CD4-positive, alpha-beta T cell treated with Interleukin-6 at 100 ng/mL for 8 hours (primary cell): Measurements from ENCODE around the gene EBLN2.
A peak's percentile ranks its signal among the peaks of the same experiment; 100 is the strongest.
"Not testable (repeated sequence)": the region's sequence is repeated elsewhere in the genome, so short reads cannot be mapped to it uniquely, and the experiment has no call there.

Experiments
- DNase-seq: peaks from one replicate; pipeline ENCODE4 v3.0.0-alpha.2; 2020; ENCODE audit warnings: mixed read lengths, low spot score

The EBLN2 gene

GRCh38 chr3:73060302-73060723 is 1.1 kb upstream of the EBLN2 start:
- no peak for DNase-seq

GRCh38 chr3:73066243-73066642 is 4.8 kb downstream of the EBLN2 start:
- not testable (repeated sequence) for DNase-seq

- DNase-seq = no peak
Measured at GRCh38 chr3:73068419-73068818, 7.0 kb downstream of the EBLN2 start.

GRCh38 chr3:73069187-73069586 is 7.7 kb downstream of the EBLN2 start:
- DNase-seq = no peak

GRCh38 chr3:73069775-73070444 is 8.5 kb downstream of the EBLN2 start:
- no peak for DNase-seq

- DNase-seq = no peak
Measured at GRCh38 chr3:73070675-73071575, 9.5 kb downstream of the EBLN2 start.

GRCh38 chr3:73071952-73072351 is 10.5 kb downstream of the EBLN2 start:
- DNase-seq = no peak

- no peak for DNase-seq
Measured at GRCh38 chr3:73072634-73073033, 11.2 kb downstream of the EBLN2 start.

GRCh38 chr3:73073091-73073707 is 11.7 kb downstream of the EBLN2 start:
- DNase-seq = no peak

GRCh38 chr3:73074781-73075180 is 13.3 kb downstream of the EBLN2 start:
- no peak for DNase-seq

- no peak for DNase-seq
Measured at GRCh38 chr3:73080216-73080966, 18.9 kb downstream of the EBLN2 start.

GRCh38 chr3:73081140-73081539 is 19.7 kb downstream of the EBLN2 start:
- no peak for DNase-seq

GRCh38 chr3:73084170-73084569 is 22.7 kb downstream of the EBLN2 start:
- no peak for DNase-seq

- peak; percentile 37 for DNase-seq
Measured at GRCh38 chr3:73086071-73086494, 24.6 kb downstream of the EBLN2 start.

- DNase-seq = no peak
Measured at GRCh38 chr3:73094129-73094528, 32.7 kb downstream of the EBLN2 start.

GRCh38 chr3:73094951-73095350 is 33.5 kb downstream of the EBLN2 start:
- no peak for DNase-seq

- no peak for DNase-seq
Measured at GRCh38 chr3:73096169-73096568, 34.7 kb downstream of the EBLN2 start.

GRCh38 chr3:73098026-73098425 is 36.6 kb downstream of the EBLN2 start:
- no peak for DNase-seq

- DNase-seq = no peak
Measured at GRCh38 chr3:73098873-73099272, 37.4 kb downstream of the EBLN2 start.

- DNase-seq = peak; percentile 66
Measured at GRCh38 chr3:73100741-73101559, 39.5 kb downstream of the EBLN2 start.

GRCh38 chr3:73101881-73102280 is 40.4 kb downstream of the EBLN2 start:
- no peak for DNase-seq
